ENCODE data around the gene OR51S1.

- TF ChIP-seq, protein P1, sequence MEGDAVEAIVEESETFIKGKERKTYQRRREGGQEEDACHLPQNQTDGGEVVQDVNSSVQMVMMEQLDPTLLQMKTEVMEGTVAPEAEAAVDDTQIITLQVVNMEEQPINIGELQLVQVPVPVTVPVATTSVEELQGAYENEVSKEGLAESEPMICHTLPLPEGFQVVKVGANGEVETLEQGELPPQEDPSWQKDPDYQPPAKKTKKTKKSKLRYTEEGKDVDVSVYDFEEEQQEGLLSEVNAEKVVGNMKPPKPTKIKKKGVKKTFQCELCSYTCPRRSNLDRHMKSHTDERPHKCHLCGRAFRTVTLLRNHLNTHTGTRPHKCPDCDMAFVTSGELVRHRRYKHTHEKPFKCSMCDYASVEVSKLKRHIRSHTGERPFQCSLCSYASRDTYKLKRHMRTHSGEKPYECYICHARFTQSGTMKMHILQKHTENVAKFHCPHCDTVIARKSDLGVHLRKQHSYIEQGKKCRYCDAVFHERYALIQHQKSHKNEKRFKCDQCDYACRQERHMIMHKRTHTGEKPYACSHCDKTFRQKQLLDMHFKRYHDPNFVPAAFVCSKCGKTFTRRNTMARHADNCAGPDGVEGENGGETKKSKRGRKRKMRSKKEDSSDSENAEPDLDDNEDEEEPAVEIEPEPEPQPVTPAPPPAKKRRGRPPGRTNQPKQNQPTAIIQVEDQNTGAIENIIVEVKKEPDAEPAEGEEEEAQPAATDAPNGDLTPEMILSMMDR (conservative IDR thresholded peaks at IDR 0.05; ENCODE audit: low read length) = no peak
- TF ChIP-seq EZH2phosphoT487 (IDR thresholded peaks at IDR 0.05; ENCODE audit: borderline replicate concordance, low read depth, low read length) = no peak
These were observed 9.0 kb downstream of the OR51S1 start for GRCh38 chr11:4839851-4840549.
